HepG2 (cell line): ENCODE results near the gene NUFIP1. TPM values are rescaled to one million over a fixed set of nuclear protein-coding genes. Genes with fewer than 3 reads are reported as not detected.

Experiments used
- AFF4 ChIP-seq: sonication (generic); formaldehyde crosslinking; IDR thresholded peaks from 2 replicates; pipeline ENCODE4 v1.4.0; 2020; ENCODE audit warnings: missing genetic modification reagents
- ATF2 ChIP-seq: sonication (generic); formaldehyde crosslinking; IDR thresholded peaks from 2 replicates; pipeline ENCODE4 v1.4.0; 2020; ENCODE audit warnings: missing genetic modification reagents
- CSRNP2 ChIP-seq: sonication (generic); formaldehyde crosslinking; conservative IDR thresholded peaks from 2 replicates; pipeline ENCODE4 v1.8.0; 2022; ENCODE audit warnings: low read depth, missing genetic modification reagents
- DDIT3 ChIP-seq: sonication (generic); formaldehyde crosslinking; IDR thresholded peaks from 2 replicates; pipeline ENCODE4 v1.4.0; 2020; ENCODE audit warnings: mild to moderate bottlenecking, missing genetic modification reagents
- E2F1 ChIP-seq: sonication (generic); formaldehyde crosslinking; IDR thresholded peaks from 2 replicates; pipeline ENCODE4 v1.5.0; 2020; ENCODE audit warnings: missing genetic modification reagents
- HMGA1 ChIP-seq: sonication (generic); formaldehyde crosslinking; conservative IDR thresholded peaks from 2 replicates; pipeline ENCODE4 v1.4.0; 2020; ENCODE audit warnings: missing genetic modification reagents
- HNRNPK ChIP-seq: fragments of 200-400 bp; formaldehyde crosslinking; IDR thresholded peaks from 2 replicates; pipeline ENCODE4 v1.6.1; 2018; ENCODE audit warnings: low read length, low read depth, moderate library complexity, mild to moderate bottlenecking; ENCODE audit not compliant: poor library complexity, severe bottlenecking
- KAT2B ChIP-seq: fragments of 150-350 bp; IDR thresholded peaks from 2 replicates; pipeline ENCODE4 v1.6.1; 2014; ENCODE audit warnings: low read depth, low read length, borderline replicate concordance
- NCOA1 ChIP-seq: sonication (generic); formaldehyde crosslinking; IDR thresholded peaks from 2 replicates; pipeline ENCODE4 v1.9.0; 2021; ENCODE audit warnings: missing genetic modification reagents
- RARA ChIP-seq: IDR thresholded peaks from 2 replicates; pipeline ENCODE4 v1.6.1; 2016; ENCODE audit warnings: missing genetic modification reagents, missing compliant biosample characterization
- RBM39 ChIP-seq: fragments of 200-400 bp; formaldehyde crosslinking; IDR thresholded peaks from one replicate; pipeline ENCODE4 v1.6.1; 2018; ENCODE audit warnings: antibody characterized with exemption, mild to moderate bottlenecking, low read depth, low read length; ENCODE audit not compliant: poor library complexity, severe bottlenecking
- ZBTB1 ChIP-seq: sonication (generic); formaldehyde crosslinking; IDR thresholded peaks from 2 replicates; pipeline ENCODE4 v1.4.0; 2020; ENCODE audit warnings: missing genetic modification reagents, borderline replicate concordance
- ZNF331 ChIP-seq: sonication (generic); formaldehyde crosslinking; IDR thresholded peaks from 2 replicates; pipeline ENCODE4 v1.4.0; 2020; ENCODE audit warnings: missing genetic modification reagents
- ZNF512B ChIP-seq: sonication (generic); formaldehyde crosslinking; IDR thresholded peaks from 2 replicates; pipeline ENCODE4 v1.5.1; 2020; ENCODE audit warnings: missing genetic modification reagents, mild to moderate bottlenecking, borderline replicate concordance
- ZNF792 ChIP-seq: IDR thresholded peaks from 2 replicates; pipeline ENCODE4 v1.6.1; 2016
- polyA plus RNA-seq, 8 experiments: library from polyadenylated mRNA; depleted of rRNA in 3 of 8; stranded (reverse) in 7 of 8; unstranded in 1 of 8; fragments of >200 nt; fragmentation: Illumina TruSeq in 4 of 8; extraction: Trizol in 4 of 8; gene quantifications; 2 replicates each; pipeline versions ENCODE4 v1.2.1 to v1.2.3, GENCODE V29; 2011 to 2016; ENCODE audit warnings: low read depth in 4 of 8, missing spikeins in 1 of 8, mixed read lengths in 1 of 8; ENCODE audit not compliant: insufficient read depth in 1 of 8
- total RNA-seq, 5 experiments: library from RNA; depleted of rRNA; stranded (reverse); fragments of >200 nt; fragmentation: Illumina TruSeq; extraction: Trizol; gene quantifications; 2 replicates each; pipeline ENCODE4 v1.2.3, GENCODE V29; 2016; ENCODE audit warnings: low read depth in 1 of 5

NUFIP1 gene
- total and polyA plus RNA-seq, 2 of the 13 experiments (the other 11 are each of a cell fraction or from before 2014, with no cell fraction given), result 1.9 to 10.3 TPM

- TF ChIP-seq RARA (CRISPR knock-in tag), result no peak
- TF ChIP-seq HNRNPK, result no peak
- no peak for TF ChIP-seq CSRNP2
- TF ChIP-seq ATF2, result peak; percentile 49; the same call in 1 of the 2 replicates
- TF ChIP-seq E2F1, result no peak; the same call in 1 of the 2 replicates
- TF ChIP-seq AFF4, result no peak
- TF ChIP-seq DDIT3, result no peak
- TF ChIP-seq NCOA1 (CRISPR knock-in tag), result no peak
- no peak for TF ChIP-seq RBM39
- TF ChIP-seq ZNF512B (CRISPR knock-in tag), result no peak
- TF ChIP-seq KAT2B, result no peak
- TF ChIP-seq ZBTB1 (CRISPR knock-in tag), result no peak
- TF ChIP-seq ZNF331, result peak; percentile 38; the same call in 1 of the 2 replicates
- TF ChIP-seq HMGA1, result no peak
- TF ChIP-seq ZNF792 (CRISPR knock-in tag), result no peak
Observed at GRCh38 chr13:44917589-44918325, 71.5 kb downstream of the NUFIP1 start (continued).
